HG02870 (cell line): ENCODE data around the gene SLC38A10.

ENCODE experiments used
- ATAC-seq: cut with Tn5 transposase; IDR thresholded peaks from one replicate; pipeline ENCODE4 v1.9.1; 2021; ENCODE audit warnings: mild to moderate bottlenecking, moderate library complexity; ENCODE audit not compliant: unreplicated experiment

Gene SLC38A10

GRCh38 chr17:81212365-81212764 lies 82.7 kb downstream of the SLC38A10 start:
- ATAC-seq, result no peak

GRCh38 chr17:81210868-81211267 lies 84.2 kb downstream of the SLC38A10 start:
- ATAC-seq, result no peak

- no peak for ATAC-seq
Observed at GRCh38 chr17:81210466-81210865, 84.6 kb downstream of the SLC38A10 start.

- ATAC-seq, result no peak
Observed at GRCh38 chr17:81209141-81209540, 86.0 kb downstream of the SLC38A10 start.

GRCh38 chr17:81208651-81209050 lies 86.5 kb downstream of the SLC38A10 start:
- ATAC-seq, result no peak

- no peak for ATAC-seq
Observed at GRCh38 chr17:81207610-81208581, 87.2 kb downstream of the SLC38A10 start.

- ATAC-seq, result no peak
Observed at GRCh38 chr17:81206657-81207056, 88.5 kb downstream of the SLC38A10 start.

GRCh38 chr17:81206166-81206565 lies 88.9 kb downstream of the SLC38A10 start:
- no peak for ATAC-seq

GRCh38 chr17:81204578-81204977 lies 90.5 kb downstream of the SLC38A10 start:
- ATAC-seq, result no peak

GRCh38 chr17:81203136-81203535 lies 92.0 kb downstream of the SLC38A10 start:
- no peak for ATAC-seq

GRCh38 chr17:81202318-81202717 lies 92.8 kb downstream of the SLC38A10 start:
- ATAC-seq, result no peak

GRCh38 chr17:81200695-81201580 lies 94.2 kb downstream of the SLC38A10 start:
- ATAC-seq, result no peak

GRCh38 chr17:81200201-81200600 lies 94.9 kb downstream of the SLC38A10 start:
- no peak for ATAC-seq

GRCh38 chr17:81199482-81199830 lies 95.7 kb downstream of the SLC38A10 start:
- ATAC-seq, result no peak

GRCh38 chr17:81198826-81199481 lies 96.2 kb downstream of the SLC38A10 start:
- no peak for ATAC-seq

- ATAC-seq, result no peak
Observed at GRCh38 chr17:81197831-81198490, 97.1 kb downstream of the SLC38A10 start.

GRCh38 chr17:81197409-81197795 lies 97.7 kb downstream of the SLC38A10 start:
- ATAC-seq, result no peak

GRCh38 chr17:81196505-81197408 lies 98.3 kb downstream of the SLC38A10 start:
- ATAC-seq, result no peak

- ATAC-seq, result no peak
Observed at GRCh38 chr17:81195941-81196495, 99.1 kb downstream of the SLC38A10 start.
